HuH-7.5 (cell line): ENCODE results near the gene VPS52.
"Not testable (repeated sequence)": the region's sequence is repeated elsewhere in the genome, so short reads cannot be mapped to it uniquely, and the experiment has no call there.

ENCODE experiments used
- DNase-seq: peaks from one replicate; pipeline ENCODE4 v3.0.0; 2011; ENCODE audit warnings: low spot score

Gene VPS52

DNA sequence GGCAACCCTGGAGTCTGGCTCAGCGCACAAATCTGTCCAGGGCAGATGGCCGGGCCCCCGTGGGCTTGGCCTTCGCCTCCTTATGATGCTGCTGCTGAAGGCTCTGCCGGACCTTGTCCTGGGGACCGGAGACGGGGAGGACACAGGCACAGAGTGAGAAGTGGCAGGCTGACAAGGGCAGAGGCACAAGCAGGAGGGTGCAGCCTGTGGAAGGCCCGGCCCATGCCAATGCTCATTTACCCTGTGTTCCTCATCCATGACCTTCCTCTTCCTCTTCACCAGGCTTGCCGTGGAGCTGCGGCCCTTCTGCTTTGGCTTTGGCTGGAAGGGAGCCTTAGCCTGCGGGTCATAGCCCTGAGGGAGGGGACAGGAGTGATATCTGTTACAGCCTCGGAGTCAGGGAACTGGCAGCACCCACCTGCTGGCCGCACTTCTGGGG is 7.6 kb upstream of the VPS52 start:
- no peak for DNase-seq

- DNase-seq = no peak
These were observed 7.1 kb upstream of the VPS52 start for GRCh38 chr6:33278810-33279209.

- DNase-seq = no peak
These were observed 6.7 kb upstream of the VPS52 start for GRCh38 chr6:33278392-33278741.

- DNase-seq = no peak
These were observed 6.2 kb upstream of the VPS52 start for GRCh38 chr6:33277663-33278391.

- peak; percentile 31 for DNase-seq
These were observed 5.4 kb upstream of the VPS52 start, which contains the start of gene B3GALT4 for GRCh38 chr6:33276864-33277662. Gene B3GALT4 (plus strand): TSS chr6:33277123. CDS start chr6:33277420, 297 bp downstream.

GRCh38 chr6:33276581-33276863 is 4.8 kb upstream of the VPS52 start:
- no peak for DNase-seq

DNA sequence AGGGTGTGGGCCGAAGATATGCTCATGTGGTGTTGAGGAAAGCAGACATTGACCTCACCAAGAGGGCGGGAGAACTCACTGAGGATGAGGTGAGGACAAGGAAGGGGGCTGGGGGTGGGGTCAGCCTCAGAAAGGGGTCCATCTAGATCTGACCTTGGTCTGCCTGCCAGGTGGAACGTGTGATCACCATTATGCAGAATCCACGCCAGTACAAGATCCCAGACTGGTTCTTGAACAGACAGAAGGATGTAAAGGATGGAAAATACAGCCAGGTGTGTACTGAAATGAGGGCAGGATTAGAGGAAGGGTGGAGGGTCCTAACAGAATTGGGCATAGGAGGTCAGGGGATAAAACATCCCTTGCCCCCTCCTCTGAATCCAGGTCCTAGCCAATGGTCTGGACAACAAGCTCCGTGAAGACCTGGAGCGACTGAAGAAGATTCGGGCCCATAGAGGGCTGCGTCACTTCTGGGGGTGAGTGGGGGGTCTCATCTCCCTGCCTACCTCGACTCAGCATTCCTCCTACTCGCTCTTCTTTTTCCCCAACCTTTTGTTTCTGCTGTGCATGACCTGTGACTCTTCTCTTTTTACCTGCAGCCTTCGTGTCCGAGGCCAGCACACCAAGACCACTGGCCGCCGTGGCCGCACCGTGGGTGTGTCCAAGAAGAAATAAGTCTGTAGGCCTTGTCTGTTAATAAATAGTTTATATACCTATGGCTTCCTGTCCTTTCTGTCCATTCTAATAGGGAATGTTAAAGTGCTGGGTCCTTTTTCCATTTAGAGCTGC is 4.3 kb upstream of the VPS52 start:
- DNase-seq = not testable (repeated sequence)

- DNase-seq = no peak
These were observed 2.5 kb upstream of the VPS52 start for GRCh38 chr6:33273924-33274902.

- no peak for DNase-seq
These were observed 1.6 kb upstream of the VPS52 start for GRCh38 chr6:33273129-33273923.

DNA sequence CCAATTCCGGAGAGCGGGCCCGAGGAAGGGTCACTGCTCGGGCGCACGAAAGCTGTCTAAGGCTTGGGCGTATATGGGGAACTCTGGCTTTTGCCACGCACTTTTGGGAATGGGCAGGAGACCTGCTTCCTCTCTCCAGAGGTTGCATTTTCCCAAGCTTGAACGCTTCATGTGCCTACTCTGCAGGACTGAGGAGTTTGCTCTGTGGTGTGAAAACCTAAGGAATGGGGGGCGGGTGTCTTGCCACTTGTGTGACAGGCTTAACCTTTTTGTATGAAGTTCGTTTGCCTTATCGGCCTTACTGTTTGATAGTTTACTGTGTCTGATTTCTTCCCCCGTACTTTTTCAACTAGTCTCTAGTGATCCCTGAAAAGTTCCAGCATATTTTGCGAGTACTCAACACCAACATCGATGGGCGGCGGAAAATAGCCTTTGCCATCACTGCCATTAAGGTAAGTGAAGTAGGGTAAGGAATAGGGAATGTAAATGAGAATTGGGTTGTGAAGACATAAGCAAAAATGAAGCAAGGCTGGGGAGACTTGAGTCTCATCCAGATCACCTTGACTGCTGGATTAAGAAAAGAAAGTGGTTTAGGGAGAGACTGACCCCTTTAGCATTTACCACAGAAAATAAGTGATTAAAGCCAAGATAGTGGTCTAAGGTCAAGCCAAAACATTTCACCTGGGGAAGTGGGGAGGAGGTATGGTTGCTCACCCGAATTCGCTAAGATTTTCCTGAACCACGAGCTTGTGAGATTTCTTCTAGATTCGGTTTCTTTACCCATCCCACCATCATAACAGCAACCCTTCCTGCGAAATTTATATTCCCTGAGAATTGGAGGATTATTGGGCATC is 826 bp upstream of the VPS52 start:
- no peak for DNase-seq

GRCh38 chr6:33271117-33271467 is 584 bp downstream of the VPS52 start:
- DNase-seq = no peak

DNA sequence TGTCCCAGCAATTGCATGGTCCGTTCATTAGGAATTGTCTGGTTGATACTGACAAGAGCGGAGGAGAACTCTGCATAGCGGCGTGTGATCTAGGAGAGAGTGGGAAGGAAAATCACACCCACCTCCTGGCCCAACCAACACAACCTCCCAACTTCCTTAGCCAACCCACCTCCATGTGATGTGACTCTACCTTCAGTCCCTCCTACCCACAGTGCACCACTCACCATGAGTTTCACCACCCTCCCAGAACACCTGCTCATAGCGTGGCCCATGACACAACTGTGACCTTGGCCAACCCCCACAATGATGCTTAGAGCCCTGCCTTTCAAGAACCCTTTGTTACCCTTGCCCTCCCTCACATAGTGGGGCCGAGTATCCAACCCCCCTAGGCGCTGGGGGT is 7.7 kb downstream of the VPS52 start:
- no peak for DNase-seq

DNA sequence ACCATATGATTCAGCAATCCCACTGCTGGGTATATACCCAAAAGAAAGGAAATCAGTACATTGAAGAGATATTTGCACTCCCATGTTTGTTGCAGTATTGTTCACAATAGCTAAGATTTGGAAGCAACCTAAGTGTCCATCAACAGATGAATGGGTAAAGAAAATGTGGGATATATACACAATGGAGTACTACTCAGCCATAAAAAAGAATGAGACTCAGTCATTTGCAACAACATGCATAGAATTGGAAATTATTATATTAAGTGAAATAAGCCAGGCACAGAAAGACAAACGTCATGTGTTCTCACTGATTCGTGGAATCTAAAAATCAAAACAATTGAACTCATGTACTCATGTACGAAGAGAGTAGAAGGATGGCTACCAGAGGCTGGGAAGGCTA is 9.2 kb downstream of the VPS52 start:
- DNase-seq = not testable (repeated sequence)

GRCh38 chr6:33259032-33259431 is 12.6 kb downstream of the VPS52 start:
- no peak for DNase-seq

- no peak for DNase-seq
These were observed 17.1 kb downstream of the VPS52 start for GRCh38 chr6:33254591-33254990.

- no peak for DNase-seq
These were observed 18.9 kb downstream of the VPS52 start for GRCh38 chr6:33252759-33253158.

DNA sequence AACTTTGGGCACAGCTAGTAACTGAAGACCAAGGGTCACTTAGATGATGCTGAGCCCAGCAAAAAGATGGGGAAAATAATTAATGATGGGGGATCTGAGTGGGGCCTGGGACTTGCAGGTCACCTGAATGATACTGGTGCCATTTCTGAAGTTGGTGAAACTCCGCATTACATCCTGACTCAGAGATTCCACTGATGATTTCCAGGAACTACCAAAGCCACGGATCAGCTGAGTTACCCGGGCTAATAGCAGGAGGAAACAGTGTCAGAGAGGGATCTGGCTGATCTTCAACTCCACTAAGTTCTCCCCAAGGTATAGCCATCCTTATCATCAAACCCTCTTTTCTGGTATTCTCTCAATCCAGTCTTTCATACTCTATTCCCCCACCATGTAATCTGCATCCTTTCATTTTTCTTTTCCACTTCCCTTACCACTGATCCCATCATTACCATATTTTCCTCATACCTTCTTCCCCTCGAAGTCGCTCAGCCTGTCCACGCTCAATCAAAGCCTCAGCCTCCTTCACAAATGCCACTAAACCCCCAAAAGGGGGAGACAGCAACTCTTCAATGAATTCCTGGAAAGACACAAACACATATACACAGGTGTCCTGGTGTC is 20.2 kb downstream of the VPS52 start:
- DNase-seq = no peak

- no peak for DNase-seq
These were observed 20.9 kb downstream of the VPS52 start for GRCh38 chr6:33250731-33251130.
